GM23338 (cell line): ENCODE results near the gene ICE1. TPM values are rescaled to one million over a fixed set of nuclear protein-coding genes. Genes with fewer than 3 reads are reported as not detected.

Source experiments
- ATAC-seq: fragments of 200-7000 bp; cut with Tn5 transposase; 3 replicates; pipeline ENCODE4 v1.9.1; 2020
- DNase-seq: peaks from one replicate; pipeline ENCODE4 v3.0.0-alpha.2; 2015; ENCODE audit warnings: low spot score
- H2AFZ ChIP-seq: fragments of 200-600 bp; sonication (generic); 2 replicates; pipeline ENCODE4 v1.8.0; 2016; ENCODE audit warnings: antibody characterized with exemption, mild to moderate bottlenecking, moderate library complexity
- H3F3A ChIP-seq: fragments of 200-600 bp; sonication (generic); replicated peaks from 2 replicates; pipeline ENCODE4 v1.8.0; 2017; ENCODE audit warnings: antibody characterized with exemption, mixed run types, low read depth
- H3K27ac ChIP-seq: fragments of 200-600 bp; sonication (generic); 2 replicates; pipeline ENCODE4 v1.6.1; 2016; ENCODE audit warnings: low read depth
- H3K27me3 ChIP-seq: fragments of 200-600 bp; sonication (generic); 2 replicates; pipeline ENCODE4 v1.8.0; 2016; ENCODE audit warnings: mild to moderate bottlenecking, mixed run types, moderate library complexity; ENCODE audit not compliant: insufficient read depth
- H3K36me3 ChIP-seq: fragments of 200-600 bp; sonication (generic); 2 replicates; pipeline ENCODE4 v1.8.0; 2016; ENCODE audit warnings: mild to moderate bottlenecking; ENCODE audit not compliant: insufficient read depth
- H3K4me1 ChIP-seq: fragments of 200-600 bp; sonication (generic); 2 replicates; pipeline ENCODE4 v1.8.0; 2016; ENCODE audit warnings: mild to moderate bottlenecking, moderate library complexity; ENCODE audit not compliant: insufficient read depth
- H3K4me2 ChIP-seq: fragments of 200-600 bp; sonication (generic); 2 replicates; pipeline ENCODE4 v1.7.1; 2017; ENCODE audit warnings: mixed run types
- H3K4me3 ChIP-seq: fragments of 200-600 bp; sonication (generic); 2 replicates; pipeline ENCODE4 v1.6.1; 2016; ENCODE audit warnings: mixed run types
- H3K79me2 ChIP-seq: fragments of 200-600 bp; sonication (generic); replicated peaks from 2 replicates; pipeline ENCODE4 v1.8.0; 2017; ENCODE audit warnings: mild to moderate bottlenecking; ENCODE audit not compliant: insufficient read depth
- H3K9me2 ChIP-seq: fragments of 200-600 bp; sonication (generic); 2 replicates; pipeline ENCODE4 v1.8.0; 2017; ENCODE audit not compliant: insufficient read depth
- H4K20me1 ChIP-seq: fragments of 200-600 bp; sonication (generic); replicated peaks from 2 replicates; pipeline ENCODE4 v1.8.0; 2017; ENCODE audit warnings: mild to moderate bottlenecking; ENCODE audit not compliant: insufficient read depth
- H3K27ac Mint-ChIP-seq: 2 replicates; pipeline ENCODE4 v1.8.0; 2020; ENCODE audit warnings: inconsistent platforms, mild to moderate bottlenecking, moderate library complexity, mixed read lengths
- H3K27me3 Mint-ChIP-seq: 3 replicates; pipeline ENCODE4 v1.8.0; 2022; ENCODE audit warnings: low read depth, mild to moderate bottlenecking, moderate library complexity, mixed read lengths, inconsistent platforms; ENCODE audit not compliant: insufficient read depth, poor library complexity
- H3K36me3 Mint-ChIP-seq: 3 replicates; pipeline ENCODE4 v1.8.0; 2021; ENCODE audit warnings: low read depth, mild to moderate bottlenecking, inconsistent platforms, moderate library complexity, mixed read lengths
- H3K4me1 Mint-ChIP-seq: 3 replicates; pipeline ENCODE4 v1.8.0; 2020; ENCODE audit warnings: mild to moderate bottlenecking, inconsistent platforms, mixed read lengths
- H3K4me3 Mint-ChIP-seq: 3 replicates; pipeline ENCODE4 v1.8.0; 2021; ENCODE audit warnings: moderate library complexity, mild to moderate bottlenecking, inconsistent platforms, mixed read lengths
- H3K9me3 Mint-ChIP-seq: 3 replicates; pipeline ENCODE4 v1.8.0; 2020; ENCODE audit warnings: moderate library complexity, mild to moderate bottlenecking, inconsistent platforms, mixed read lengths
- REST ChIP-seq: IDR thresholded peaks from one replicate; pipeline ENCODE4 v1.6.1; 2018; ENCODE audit warnings: antibody characterized with exemption; ENCODE audit not compliant: unreplicated experiment
- ZNF114 ChIP-seq: fragments of 250-450 bp; sonication (Bioruptor Pico); IDR thresholded peaks from 2 replicates; pipeline ENCODE4 v1.5.0; 2020; ENCODE audit warnings: mild to moderate bottlenecking, moderate library complexity
- ZNF331 ChIP-seq: fragments of 250-450 bp; sonication (Bioruptor Pico); IDR thresholded peaks from 2 replicates; pipeline ENCODE4 v1.5.0; 2020; ENCODE audit warnings: low read depth, mild to moderate bottlenecking, moderate library complexity
- ZNF462 ChIP-seq: fragments of 250-450 bp; sonication (Bioruptor Pico); IDR thresholded peaks from 2 replicates; pipeline ENCODE4 v1.5.0; 2020; ENCODE audit warnings: mild to moderate bottlenecking, moderate library complexity
- polyA plus RNA-seq: library from polyadenylated mRNA; unstranded; fragments of >200 nt; fragmentation: Nextera tagmentation; extraction: Ambion mirVana; gene quantifications from 2 replicates; pipeline ENCODE4 v1.2.1, GENCODE V29; 2016
- total RNA-seq: library from RNA; depleted of rRNA; stranded (reverse); fragments of >200 nt; shearing (Covaris generic); gene quantifications from 2 replicates; pipeline ENCODE4 v1.2.3, GENCODE V29; 2014

Gene ICE1
- total and polyA plus RNA-seq, 2 experiments from 2014 or later: 59.5 to 65.1 TPM

GRCh38 chr5:5480481-5481111 is 58.1 kb downstream of the ICE1 start (continued):
- TF ChIP-seq ZNF114 (CRISPR knock-in tag): no peak
- TF ChIP-seq ZNF331 (CRISPR knock-in tag): no peak

GRCh38 chr5:5481206-5481605 is 58.7 kb downstream of the ICE1 start:
- Mint-ChIP-seq H3K9me3 (peaks cover 3% of the 10 kb centered on the region; the same call in 1 of the 3 replicates), H3K27ac (peak overlapping the region; percentile 44; the same call in 1 of the 2 replicates), H3K4me3 (no peak overlapping the region), H3K4me1 (peaks cover 14% of the 10 kb centered on the region), H3K27me3 (peaks cover 2% of the 10 kb centered on the region), H3K36me3 (peaks cover 39% of the 10 kb centered on the region)
- Histone ChIP-seq H2AFZ (no peak overlapping the region), H3K4me2 (no peak overlapping the region), H3K27me3 (no peaks in the 10 kb centered on the region), H3F3A (no peaks in the 10 kb centered on the region), H3K36me3 (peaks cover 5% of the 10 kb centered on the region), H3K4me1 (peaks cover 17% of the 10 kb centered on the region), H3K9me2 (no peaks in the 10 kb centered on the region), H4K20me1 (peaks cover 3% of the 10 kb centered on the region), H3K27ac (no peak overlapping the region), H3K79me2 (no peaks in the 10 kb centered on the region), H3K4me3 (no peak overlapping the region)
- no peak for ATAC-seq
- DNase-seq: no peak
- TF ChIP-seq ZNF462 (CRISPR knock-in tag) (no peak), REST (no peak)
